Astrocyte (in vitro differentiated cells and primary cell): ENCODE measurements around the gene HES6. TPM values are rescaled to one million over a fixed set of nuclear protein-coding genes. Genes with fewer than 3 reads are reported as not detected.

Source experiments
- DNase-seq: peaks from one replicate; pipeline ENCODE4 v3.0.0-alpha.2; 2010; ENCODE audit warnings: low read depth
- FAIRE-seq: peaks from 2 replicates; lab custom pipeline; 2011; peaks lifted over from hg19 to GRCh38; lab: Jason Lieb, UNC
- H2AFZ ChIP-seq: 2 replicates; pipeline ENCODE4 v1.6.0; 2012; ENCODE audit warnings: low read depth, low read length, inconsistent platforms
- H3K27ac ChIP-seq: 2 replicates; pipeline ENCODE4 v1.5.1; 2011; ENCODE audit warnings: low read depth, low read length, inconsistent platforms
- H3K27me3 ChIP-seq: 2 replicates; pipeline ENCODE4 v1.6.0; 2011; ENCODE audit warnings: low read length, inconsistent platforms; ENCODE audit not compliant: insufficient read depth
- H3K36me3 ChIP-seq: 2 replicates; pipeline ENCODE4 v1.5.1; 2011; ENCODE audit warnings: low read length, inconsistent platforms; ENCODE audit not compliant: insufficient read depth
- H3K4me1 ChIP-seq: 2 replicates; pipeline ENCODE4 v1.5.1; 2011; ENCODE audit warnings: low read length, inconsistent platforms; ENCODE audit not compliant: insufficient read depth
- H3K4me2 ChIP-seq: 2 replicates; pipeline ENCODE4 v1.6.0; 2012; ENCODE audit warnings: low read length, inconsistent platforms
- H3K4me3 ChIP-seq: 2 replicates; pipeline ENCODE4 v1.5.1; 2011; ENCODE audit warnings: low read depth, mild to moderate bottlenecking, low read length, inconsistent platforms; ENCODE audit not compliant: insufficient read depth
- H3K79me2 ChIP-seq: 2 replicates; pipeline ENCODE4 v1.6.0; 2012; ENCODE audit warnings: mild to moderate bottlenecking, low read length, inconsistent platforms; ENCODE audit not compliant: insufficient read depth
- H3K9ac ChIP-seq: 2 replicates; pipeline ENCODE4 v1.6.0; 2012; ENCODE audit warnings: mild to moderate bottlenecking, low read length, inconsistent platforms
- H3K9me3 ChIP-seq: 2 replicates; pipeline ENCODE4 v1.5.1; 2012; ENCODE audit warnings: low read depth, mild to moderate bottlenecking, low read length, inconsistent platforms; ENCODE audit not compliant: insufficient read depth
- H4K20me1 ChIP-seq: 2 replicates; pipeline ENCODE4 v1.6.0; 2012; ENCODE audit warnings: low read length, inconsistent platforms; ENCODE audit not compliant: insufficient read depth
- H3K27ac Mint-ChIP-seq: one replicate; pipeline ENCODE4 v1.8.0; 2021; ENCODE audit warnings: mild to moderate bottlenecking, mixed read lengths; ENCODE audit not compliant: unreplicated experiment
- H3K27me3 Mint-ChIP-seq: one replicate; pipeline ENCODE4 v1.8.0; 2021; ENCODE audit warnings: low read depth, mixed read lengths; ENCODE audit not compliant: unreplicated experiment
- H3K36me3 Mint-ChIP-seq: one replicate; pipeline ENCODE4 v1.8.0; 2021; ENCODE audit warnings: low read depth, mixed read lengths; ENCODE audit not compliant: unreplicated experiment
- H3K4me1 Mint-ChIP-seq: one replicate; pipeline ENCODE4 v1.8.0; 2021; ENCODE audit warnings: low read depth, mixed read lengths; ENCODE audit not compliant: unreplicated experiment
- H3K4me3 Mint-ChIP-seq: one replicate; pipeline ENCODE4 v1.8.0; 2021; ENCODE audit warnings: mild to moderate bottlenecking, moderate library complexity, mixed read lengths; ENCODE audit not compliant: unreplicated experiment
- H3K9me3 Mint-ChIP-seq: one replicate; pipeline ENCODE4 v1.8.0; 2021; ENCODE audit warnings: mild to moderate bottlenecking, mixed read lengths; ENCODE audit not compliant: unreplicated experiment
- CTCF ChIP-seq: IDR thresholded peaks from 2 replicates; pipeline ENCODE4 v1.5.1; 2011; ENCODE audit warnings: low read depth, mild to moderate bottlenecking, inconsistent platforms, low read length, moderate library complexity; ENCODE audit not compliant: insufficient read depth
- EZH2 ChIP-seq: IDR thresholded peaks from 2 replicates; pipeline ENCODE4 v1.6.1; 2012; ENCODE audit warnings: mild to moderate bottlenecking, low read length, inconsistent platforms; ENCODE audit not compliant: insufficient read depth
- total RNA-seq: library from RNA; stranded (reverse); gene quantifications from 2 replicates; pipeline ENCODE4 v1.2.1, GENCODE V29; 2021

Gene HES6
- total RNA-seq, 1 donor from 2014 or later = 3.0 TPM

GRCh38 chr2:238285653-238286082 is 45.8 kb upstream of the HES6 start:
- H2AFZ ChIP-seq = no peak overlapping the region
- peak overlapping the region; percentile 91 for H3K4me2 ChIP-seq
- H3K4me1 ChIP-seq = peaks cover 40% of the 10 kb centered on the region
- Mint-ChIP-seq H3K27me3 (peaks cover 8% of the 10 kb centered on the region), H3K36me3 (no peaks in the 10 kb centered on the region), H3K4me1 (peaks cover 26% of the 10 kb centered on the region), H3K4me3 (peak overlapping the region; percentile 40), H3K27ac (peak overlapping the region; percentile 72), H3K9me3 (no peaks in the 10 kb centered on the region)
- no peaks in the 10 kb centered on the region for H3K27me3 ChIP-seq
- peak overlapping the region; percentile 38 for H3K4me3 ChIP-seq
- no peaks in the 10 kb centered on the region for H3K9me3 ChIP-seq
- peak; percentile 93 for DNase-seq
- TF ChIP-seq CTCF (no peak), EZH2 (no peak)
- no peaks in the 10 kb centered on the region for H3K36me3 ChIP-seq
- H3K27ac ChIP-seq = peak overlapping the region; percentile 92
- FAIRE-seq = no peak
- peaks cover 47% of the 10 kb centered on the region for H3K79me2 ChIP-seq
- peaks cover 19% of the 10 kb centered on the region for H4K20me1 ChIP-seq
- peak overlapping the region; percentile 94 for H3K9ac ChIP-seq

- Histone ChIP-seq H3K4me1 (peaks cover 40% of the 10 kb centered on the region), H3K36me3 (no peaks in the 10 kb centered on the region), H3K4me3 (no peak overlapping the region), H2AFZ (no peak overlapping the region), H3K9ac (peak overlapping the region; percentile 72), H3K79me2 (peaks cover 52% of the 10 kb centered on the region), H3K27ac (peak overlapping the region; percentile 92), H3K9me3 (no peaks in the 10 kb centered on the region), H3K27me3 (no peaks in the 10 kb centered on the region), H4K20me1 (peaks cover 23% of the 10 kb centered on the region), H3K4me2 (peak overlapping the region; percentile 91)
- Mint-ChIP-seq H3K9me3 (no peaks in the 10 kb centered on the region), H3K36me3 (no peaks in the 10 kb centered on the region), H3K4me3 (no peak overlapping the region), H3K27ac (peak overlapping the region; percentile 66), H3K27me3 (peaks cover 8% of the 10 kb centered on the region), H3K4me1 (peaks cover 25% of the 10 kb centered on the region)
- TF ChIP-seq CTCF (no peak), EZH2 (no peak)
- no peak for DNase-seq
- FAIRE-seq = no peak
Measured at GRCh38 chr2:238284802-238285515, 45.1 kb upstream of the HES6 start.
